GM19043 (cell line): ENCODE data around the gene KCNIP3.
"Not testable (repeated sequence)": the region's sequence is repeated elsewhere in the genome, so short reads cannot be mapped to it uniquely, and the experiment has no call there.

Source experiments
- ATAC-seq: cut with Tn5 transposase; IDR thresholded peaks from one replicate; pipeline ENCODE4 v1.9.1; 2021; ENCODE audit warnings: low read depth; ENCODE audit not compliant: unreplicated experiment

Gene KCNIP3

GRCh38 chr2:95296880-95297487 lies at the start of gene KCNIP3:
KCNIP3 (plus strand) TSS chr2:95297347; CDS start chr2:95297439, 92 bp downstream.
- ATAC-seq: no peak

GRCh38 chr2:95258271-95258670 lies 38.9 kb upstream of the KCNIP3 start:
- no peak for ATAC-seq

GRCh38 chr2:95260028-95261023 lies 36.8 kb upstream of the KCNIP3 start:
- ATAC-seq: no peak

- no peak for ATAC-seq
These were observed 35.5 kb upstream of the KCNIP3 start for GRCh38 chr2:95261602-95262001.

GRCh38 chr2:95262896-95263542 lies 34.1 kb upstream of the KCNIP3 start:
- no peak for ATAC-seq

GRCh38 chr2:95264624-95265023 lies 32.5 kb upstream of the KCNIP3 start:
- ATAC-seq: no peak

- ATAC-seq: no peak
These were observed 32.0 kb upstream of the KCNIP3 start for GRCh38 chr2:95265182-95265581.

- no peak for ATAC-seq
These were observed 30.2 kb upstream of the KCNIP3 start for GRCh38 chr2:95266781-95267430.

- no peak for ATAC-seq
These were observed 29.5 kb upstream of the KCNIP3 start for GRCh38 chr2:95267458-95268210.

- ATAC-seq: no peak
These were observed 28.7 kb upstream of the KCNIP3 start for GRCh38 chr2:95268211-95269035.

- no peak for ATAC-seq
These were observed 28.0 kb upstream of the KCNIP3 start for GRCh38 chr2:95269036-95269680.

GRCh38 chr2:95269745-95270144 lies 27.4 kb upstream of the KCNIP3 start:
- not testable (repeated sequence) for ATAC-seq

GRCh38 chr2:95270541-95271081 lies 26.5 kb upstream of the KCNIP3 start:
- no peak for ATAC-seq

GRCh38 chr2:95271381-95271971 lies 25.7 kb upstream of the KCNIP3 start:
- no peak for ATAC-seq

- no peak for ATAC-seq
These were observed 24.8 kb upstream of the KCNIP3 start for GRCh38 chr2:95272299-95272751.

- ATAC-seq: no peak
These were observed 24.4 kb upstream of the KCNIP3 start for GRCh38 chr2:95272781-95273180.

- no peak for ATAC-seq
These were observed 23.4 kb upstream of the KCNIP3 start for GRCh38 chr2:95273566-95274290.
